Measurements from ENCODE around the gene PPFIBP2.

PPFIBP2 gene

GRCh38 chr11:7513234-7514098 is at the start of gene PPFIBP2:
Gene PPFIBP2, plus strand, starts transcription at chr11:7513999. Its CDS starts 35,477 bp downstream, at chr11:7549476.
- peak within 1 kb of the TSS; percentile 67 for H3K4me3 ChIP-seq (ENCODE audit: low read depth, low read length)
- peak; percentile 58 for TF ChIP-seq CTCF (IDR thresholded peaks at IDR 0.05; ENCODE audit: low read depth, low read length)

- no peak overlapping the region for H3K4me3 ChIP-seq (ENCODE audit: low read depth, low read length)
- no peak for TF ChIP-seq CTCF (IDR thresholded peaks at IDR 0.05; ENCODE audit: low read depth, low read length)
Measured at GRCh38 chr11:7467652-7468051, 46.1 kb upstream of the PPFIBP2 start.

- TF ChIP-seq CTCF (IDR thresholded peaks at IDR 0.05; ENCODE audit: low read depth, low read length) = no peak
- no peak overlapping the region for H3K4me3 ChIP-seq (ENCODE audit: low read depth, low read length)
Measured at GRCh38 chr11:7469351-7469865, 44.4 kb upstream of the PPFIBP2 start.

- no peak for TF ChIP-seq CTCF (IDR thresholded peaks at IDR 0.05; ENCODE audit: low read depth, low read length)
Measured at GRCh38 chr11:7471071-7471470, 42.7 kb upstream of the PPFIBP2 start.

GRCh38 chr11:7473717-7474116 is 40.1 kb upstream of the PPFIBP2 start:
- H3K4me3 ChIP-seq (ENCODE audit: low read depth, low read length) = no peak overlapping the region
- TF ChIP-seq CTCF (IDR thresholded peaks at IDR 0.05; ENCODE audit: low read depth, low read length) = no peak

More at GRCh38 chr11:7471071-7471470, 42.7 kb upstream of the PPFIBP2 start:
- no peak overlapping the region for H3K4me3 ChIP-seq (ENCODE audit: low read depth, low read length)

GRCh38 chr11:7480113-7480512 is 33.7 kb upstream of the PPFIBP2 start:
- H3K4me3 ChIP-seq (ENCODE audit: low read depth, low read length) = no peak overlapping the region
- TF ChIP-seq CTCF (IDR thresholded peaks at IDR 0.05; ENCODE audit: low read depth, low read length) = no peak

GRCh38 chr11:7484131-7484530 is 29.7 kb upstream of the PPFIBP2 start:
- no peak overlapping the region for H3K4me3 ChIP-seq (ENCODE audit: low read depth, low read length)
- no peak for TF ChIP-seq CTCF (IDR thresholded peaks at IDR 0.05; ENCODE audit: low read depth, low read length)

Data from WI38 (cell line).